Measurements from ENCODE around the gene NOC2L. TPM values are rescaled to one million over a fixed set of nuclear protein-coding genes. Genes with fewer than 3 reads are reported as not detected.
"Not testable (repeated sequence)": the region's sequence is repeated elsewhere in the genome, so short reads cannot be mapped to it uniquely, and the experiment has no call there.

The NOC2L gene
- polyA plus RNA-seq, 2 of the 4 experiments (the other 2 are of a cell fraction): 48.4 to 73.5 TPM

- no peak for FAIRE-seq
- 70% methylated on average over 8 of the region's 8 CpGs for WGBS (ENCODE audit: missing lambda C conversion rate)
- Histone ChIP-seq H3K27ac (no peak overlapping the region), H3K9me3 (no peaks in the 10 kb centered on the region), H3K4me3 (no peak overlapping the region), H3K4me1 (peaks cover 5% of the 10 kb centered on the region; the same call in 2 of the 3 replicates), H3K4me2 (no peak overlapping the region)
- no peak for ATAC-seq
- DNase-seq (ENCODE audit: low read depth in 1 of 2, low spot score in 1 of 2): no peak
- ChIA-PET POLR2A (no interaction called here), CTCF (no interaction called here)
- TF ChIP-seq REST (IDR thresholded peaks at IDR 0.05): no peak
- no peak for TF ChIP-seq MAFK (IDR thresholded peaks at IDR 0.05; ENCODE audit: partially characterized antibody)
- no peak for TF ChIP-seq EHMT2 (IDR thresholded peaks at IDR 0.05; ENCODE audit: low read depth)
- TF ChIP-seq HMGXB4 (CRISPR knock-in tag; IDR thresholded peaks at IDR 0.05; ENCODE audit: borderline replicate concordance): no peak
- no peak for TF ChIP-seq FOSB (CRISPR knock-in tag; IDR thresholded peaks at IDR 0.05)
- no peak for TF ChIP-seq PBX3 (IDR thresholded peaks at IDR 0.05)
- TF ChIP-seq CBX8 (IDR thresholded peaks at IDR 0.05): no peak
- no peak for TF ChIP-seq MYC (IDR thresholded peaks at IDR 0.05; ENCODE audit: borderline replicate concordance, low read length)
- no peak for TF ChIP-seq RARB (CRISPR knock-in tag; IDR thresholded peaks at IDR 0.05)
- TF ChIP-seq BCL3 (IDR thresholded peaks at IDR 0.05): no peak
- TF ChIP-seq PHF8 (IDR thresholded peaks at IDR 0.05; ENCODE audit: borderline replicate concordance, low read depth): no peak
- no peak for TF ChIP-seq FOXS1 (CRISPR knock-in tag; IDR thresholded peaks at IDR 0.05)
- TF ChIP-seq JUNB (IDR thresholded peaks at IDR 0.05): no peak
- TF ChIP-seq ZNF302 (CRISPR knock-in tag; IDR thresholded peaks at IDR 0.05): no peak
Measured at GRCh38 chr1:899636-900317, 59.3 kb downstream of the NOC2L start.

- H3K4me2 ChIP-seq; FAIRE-seq; DNase-seq (ENCODE audit: low read depth in 1 of 2, low spot score in 1 of 2); H3K4me1 ChIP-seq; H3K9me3 ChIP-seq; H3K27ac ChIP-seq; H3K4me3 ChIP-seq; POLR2A ChIA-PET; ATAC-seq: not testable (repeated sequence)
- WGBS (ENCODE audit: missing lambda C conversion rate): 49% methylated on average over 17 of the region's 17 CpGs
- CTCF ChIA-PET: interaction anchor here (1.1 kb wide), 1 partner anchor 28 kb away, joined by 3 read pairs; no protein-coding TSS in a partner anchor
Measured at GRCh38 chr1:897951-898350, 61.1 kb downstream of the NOC2L start.

GRCh38 chr1:897226-897625 is 61.8 kb downstream of the NOC2L start:
- ChIA-PET CTCF (interaction anchor here (0.6 kb wide), 1 partner anchor 118 kb away, joined by 3 read pairs; no protein-coding TSS in a partner anchor), POLR2A (no interaction called here)
- Histone ChIP-seq H3K4me2 (no peak overlapping the region), H3K4me3 (no peak overlapping the region), H3K9me3 (no peaks in the 10 kb centered on the region), H3K27ac (no peak overlapping the region), H3K4me1 (no peaks in the 10 kb centered on the region)
- DNase-seq (ENCODE audit: low read depth in 1 of 2, low spot score in 1 of 2) (no peak), FAIRE-seq (no peak), ATAC-seq (no peak)
- WGBS (ENCODE audit: missing lambda C conversion rate): 46% methylated on average over 8 of the region's 8 CpGs
- TF ChIP-seq ZSCAN20 (CRISPR knock-in tag; IDR thresholded peaks at IDR 0.05) (no peak), BCL3 (IDR thresholded peaks at IDR 0.05) (no peak), ESRRA (IDR thresholded peaks at IDR 0.05; ENCODE audit: borderline replicate concordance, low read length) (no peak), RCOR1 (IDR thresholded peaks at IDR 0.05; ENCODE audit: low read depth, low read length) (no peak), ELK1 (IDR thresholded peaks at IDR 0.05; ENCODE audit: low read depth, low read length) (no peak), NPAS2 (CRISPR knock-in tag; IDR thresholded peaks at IDR 0.05; ENCODE audit: borderline replicate concordance) (no peak), USF2 (IDR thresholded peaks at IDR 0.05) (no peak), EHF (CRISPR knock-in tag; IDR thresholded peaks at IDR 0.05) (no peak)

Data from A549 (cell line).